ENCODE results near the gene MBP.

MBP gene

DNA sequence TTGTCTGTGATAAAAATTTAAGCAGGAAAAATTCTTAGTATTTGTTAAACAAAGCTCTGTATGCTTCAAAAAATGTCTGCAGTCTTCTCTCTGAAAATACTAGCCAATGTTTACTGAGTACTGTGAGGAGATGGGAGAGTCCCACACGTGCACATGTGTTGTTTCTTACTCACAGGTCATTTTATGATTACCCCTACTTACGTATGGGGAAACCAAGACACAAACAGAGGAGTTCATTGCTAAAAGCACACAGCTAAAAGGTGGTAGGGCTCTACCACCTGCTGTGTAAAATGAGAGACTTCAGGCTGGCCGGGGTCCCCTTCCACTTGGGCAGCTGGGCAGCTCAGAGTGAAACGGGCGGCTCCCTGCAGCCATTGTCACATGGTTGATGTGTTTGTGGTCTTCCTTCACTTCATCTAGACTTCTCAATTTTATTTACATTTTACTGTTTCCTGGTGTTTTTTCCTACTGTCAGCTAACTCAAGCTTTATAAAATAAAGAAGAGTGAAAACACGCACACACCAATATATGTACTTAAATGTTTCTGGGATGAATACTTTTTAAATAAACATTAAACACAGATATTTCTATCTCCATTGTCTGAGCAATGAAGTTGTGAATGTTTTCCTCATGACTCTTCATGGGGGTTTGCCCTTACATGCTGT lies 71.2 kb downstream of the MBP start:
- peaks cover 52% of the 10 kb centered on the region for H3K36me3 ChIP-seq (ENCODE audit: insufficient read depth, low read length)
- H3K9me3 ChIP-seq (ENCODE audit: low read length) = no peaks in the 10 kb centered on the region
- H3K4me1 ChIP-seq (ENCODE audit: insufficient read depth, low read length, severe bottlenecking) = peaks cover 78% of the 10 kb centered on the region
- no peak overlapping the region for H2AFZ ChIP-seq (ENCODE audit: low read length)
- H3K79me2 ChIP-seq (ENCODE audit: insufficient read depth, low read length) = no peaks in the 10 kb centered on the region
- H3K27me3 ChIP-seq (ENCODE audit: insufficient read depth, low read length) = no peaks in the 10 kb centered on the region
- H4K20me1 ChIP-seq (ENCODE audit: insufficient read depth, low read length) = no peaks in the 10 kb centered on the region
- H3K9ac ChIP-seq (ENCODE audit: low read length) = peak overlapping the region; percentile 61
- peak overlapping the region; percentile 17 for H3K4me3 ChIP-seq (ENCODE audit: low read depth, low read length, poor library complexity, severe bottlenecking)
- no peaks in the 10 kb centered on the region for H3K9me2 ChIP-seq (ENCODE audit: low read depth, low read length)
- peak overlapping the region; percentile 99 for H3K27ac ChIP-seq (ENCODE audit: low read depth, low read length, poor library complexity, severe bottlenecking)
- peaks cover 18% of the 10 kb centered on the region; the same call in 1 of the 2 replicates for H3F3A ChIP-seq (ENCODE audit: insufficient read depth, low read length)
- peak overlapping the region; percentile 58 for H3K4me2 ChIP-seq (ENCODE audit: low read length)
- TF ChIP-seq CTCF (IDR thresholded peaks at IDR 0.05; ENCODE audit: low read length) (no peak), EZH2 (IDR thresholded peaks at IDR 0.05; ENCODE audit: borderline replicate concordance, low read length) (no peak)

GRCh38 chr18:77060151-77060550 lies 72.4 kb downstream of the MBP start:
- H2AFZ ChIP-seq (ENCODE audit: low read length) = no peak overlapping the region
- H3K4me2 ChIP-seq (ENCODE audit: low read length) = no peak overlapping the region
- H3K27ac ChIP-seq (ENCODE audit: low read depth, low read length, poor library complexity, severe bottlenecking) = peak overlapping the region; percentile 99
- H3K4me3 ChIP-seq (ENCODE audit: low read depth, low read length, poor library complexity, severe bottlenecking) = no peak overlapping the region
- no peaks in the 10 kb centered on the region for H4K20me1 ChIP-seq (ENCODE audit: insufficient read depth, low read length)
- H3K9me3 ChIP-seq (ENCODE audit: low read length) = no peaks in the 10 kb centered on the region
- H3K4me1 ChIP-seq (ENCODE audit: insufficient read depth, low read length, severe bottlenecking) = peaks cover 78% of the 10 kb centered on the region
- no peaks in the 10 kb centered on the region for H3K79me2 ChIP-seq (ENCODE audit: insufficient read depth, low read length)
- no peak for TF ChIP-seq EZH2 (IDR thresholded peaks at IDR 0.05; ENCODE audit: borderline replicate concordance, low read length)
- no peak for TF ChIP-seq CTCF (IDR thresholded peaks at IDR 0.05; ENCODE audit: low read length)
- peaks cover 21% of the 10 kb centered on the region; the same call in 1 of the 2 replicates for H3F3A ChIP-seq (ENCODE audit: insufficient read depth, low read length)
- H3K27me3 ChIP-seq (ENCODE audit: insufficient read depth, low read length) = no peaks in the 10 kb centered on the region
- H3K36me3 ChIP-seq (ENCODE audit: insufficient read depth, low read length) = peaks cover 39% of the 10 kb centered on the region
- no peak overlapping the region for H3K9ac ChIP-seq (ENCODE audit: low read length)
- H3K9me2 ChIP-seq (ENCODE audit: low read depth, low read length) = no peaks in the 10 kb centered on the region

- Histone ChIP-seq H3K4me1 (ENCODE audit: insufficient read depth, low read length, severe bottlenecking) (peaks cover 78% of the 10 kb centered on the region), H3K79me2 (ENCODE audit: insufficient read depth, low read length) (no peaks in the 10 kb centered on the region), H3F3A (ENCODE audit: insufficient read depth, low read length) (peaks cover 21% of the 10 kb centered on the region; the same call in 1 of the 2 replicates), H3K9me2 (ENCODE audit: low read depth, low read length) (no peaks in the 10 kb centered on the region), H3K9me3 (ENCODE audit: low read length) (no peaks in the 10 kb centered on the region), H3K27me3 (ENCODE audit: insufficient read depth, low read length) (no peaks in the 10 kb centered on the region), H4K20me1 (ENCODE audit: insufficient read depth, low read length) (no peaks in the 10 kb centered on the region), H2AFZ (ENCODE audit: low read length) (no peak overlapping the region), H3K4me3 (ENCODE audit: low read depth, low read length, poor library complexity, severe bottlenecking) (no peak overlapping the region), H3K27ac (ENCODE audit: low read depth, low read length, poor library complexity, severe bottlenecking) (peak overlapping the region; percentile 99), H3K9ac (ENCODE audit: low read length) (no peak overlapping the region), H3K36me3 (ENCODE audit: insufficient read depth, low read length) (peaks cover 33% of the 10 kb centered on the region), H3K4me2 (ENCODE audit: low read length) (no peak overlapping the region)
- TF ChIP-seq CTCF (IDR thresholded peaks at IDR 0.05; ENCODE audit: low read length) (peak; percentile 67), EZH2 (IDR thresholded peaks at IDR 0.05; ENCODE audit: borderline replicate concordance, low read length) (no peak)
Measured at GRCh38 chr18:77059294-77059916, 73.2 kb downstream of the MBP start.
